HT1080 (cell line): Measurements from ENCODE around the gene NEK4. TPM values are rescaled to one million over a fixed set of nuclear protein-coding genes. Genes with fewer than 3 reads are reported as not detected.

Source experiments
- DNase-seq: peaks from one replicate; pipeline ENCODE4 v3.0.0-alpha.2; 2015; ENCODE audit warnings: low read depth
- polyA plus RNA-seq, 2 experiments: library from polyadenylated mRNA; depleted of rRNA; stranded (reverse); fragments of >200 nt; gene quantifications; 2 replicates each; pipeline ENCODE4 v1.2.3, GENCODE V29; 2015
- total RNA-seq: library from RNA; depleted of rRNA; stranded (reverse); fragments of >200 nt; shearing (Covaris generic); gene quantifications from 2 replicates; pipeline ENCODE4 v1.2.3, GENCODE V29; 2014; rRNA removed

Gene NEK4
- 25.9 and 29.1 TPM in 2 replicates for total RNA-seq
- 13.5 and 15.2 TPM in 2 replicates for polyA plus RNA-seq (2015; cell fraction: cytosol; rRNA removed)
- 12.8 and 13.5 TPM in 2 replicates for polyA plus RNA-seq (2015; cell fraction: nucleus; rRNA removed)

DNA sequence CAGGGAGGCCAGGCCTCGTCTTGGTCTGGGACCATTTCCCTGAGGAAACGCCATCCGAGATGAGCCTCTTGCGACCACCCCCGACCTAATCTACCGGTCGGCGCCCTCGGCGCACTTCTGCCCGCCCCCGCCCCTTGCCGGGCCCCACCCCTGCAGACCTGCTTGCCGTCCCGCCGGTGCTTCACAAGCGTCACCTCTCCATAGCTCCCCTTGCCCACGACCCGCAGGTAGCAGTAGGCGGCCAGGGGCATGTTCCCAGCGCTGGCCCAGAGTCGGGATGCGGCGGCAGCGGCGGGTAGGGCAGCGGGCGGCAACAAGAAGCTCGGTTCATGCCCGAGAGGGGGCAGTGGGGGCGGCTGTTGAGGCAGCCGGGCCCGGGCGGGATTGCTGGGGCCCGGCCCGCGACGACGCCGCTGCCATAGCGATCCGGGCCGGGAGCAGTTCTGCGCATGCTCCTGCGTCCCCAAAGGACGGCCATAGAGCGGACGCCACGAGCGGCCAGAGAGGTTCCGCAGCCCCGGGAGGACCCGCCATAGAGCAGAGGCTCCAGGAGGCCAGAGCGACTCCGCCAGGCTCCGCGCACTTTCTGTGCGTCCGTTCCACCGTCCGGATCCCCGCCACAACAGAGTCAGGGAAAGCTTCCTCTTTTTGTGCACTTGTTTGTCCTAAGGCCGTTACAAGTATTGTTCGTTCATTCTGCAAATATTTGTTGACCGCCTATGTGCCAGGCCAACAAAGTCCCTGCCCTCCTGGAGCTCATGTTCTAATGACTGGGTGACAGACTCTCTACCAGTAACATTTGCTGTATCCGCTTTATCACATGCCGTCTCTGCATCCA, at the start of gene NEK4:
Gene NEK4 (minus strand): TSS at position 445 of the 838 bp plus-strand sequence. CDS start 194 bp downstream, at position 251.
- peak; percentile 87 for DNase-seq

DNA sequence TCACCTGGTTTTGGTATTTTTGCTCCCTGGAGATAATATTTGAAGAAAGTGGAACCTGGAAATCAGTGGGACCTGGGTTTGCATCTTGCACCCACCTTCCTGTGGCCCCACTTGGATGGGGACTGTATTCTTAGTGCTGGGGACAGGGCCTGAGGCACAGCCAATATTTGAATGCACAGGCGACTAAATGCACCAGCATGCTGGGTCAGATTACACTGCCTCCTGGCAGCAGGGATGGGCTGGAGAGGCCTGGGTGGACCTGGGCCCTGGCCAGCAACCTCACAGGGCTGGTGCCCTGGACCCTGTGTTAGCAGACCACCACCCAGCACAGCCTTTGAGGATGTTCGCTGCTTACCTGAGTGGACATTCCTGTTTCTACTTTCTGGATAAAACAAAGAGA, 49.2 kb upstream of the NEK4 start:
- no peak for DNase-seq

DNA sequence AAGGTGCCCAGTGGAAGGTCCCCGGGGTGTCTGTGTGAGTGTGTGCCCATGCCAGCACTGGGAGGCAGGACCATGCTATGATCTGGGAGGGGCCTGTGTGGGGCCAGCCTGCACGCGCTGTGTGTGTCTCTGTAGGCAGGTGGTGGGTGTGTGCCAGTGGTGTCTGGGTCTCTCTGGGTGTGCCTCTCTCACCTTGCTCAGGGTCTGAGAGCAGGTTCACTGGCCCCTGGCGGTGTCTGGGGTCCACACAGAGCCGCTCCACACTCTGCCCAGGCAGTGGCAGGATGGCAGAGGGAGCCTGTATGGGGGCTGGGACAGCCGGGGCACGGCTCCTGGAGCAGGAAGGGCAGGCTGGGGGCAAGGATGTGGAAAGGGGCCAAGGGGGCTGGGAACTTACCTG, 47.1 kb upstream of the NEK4 start:
- DNase-seq, result no peak

DNA sequence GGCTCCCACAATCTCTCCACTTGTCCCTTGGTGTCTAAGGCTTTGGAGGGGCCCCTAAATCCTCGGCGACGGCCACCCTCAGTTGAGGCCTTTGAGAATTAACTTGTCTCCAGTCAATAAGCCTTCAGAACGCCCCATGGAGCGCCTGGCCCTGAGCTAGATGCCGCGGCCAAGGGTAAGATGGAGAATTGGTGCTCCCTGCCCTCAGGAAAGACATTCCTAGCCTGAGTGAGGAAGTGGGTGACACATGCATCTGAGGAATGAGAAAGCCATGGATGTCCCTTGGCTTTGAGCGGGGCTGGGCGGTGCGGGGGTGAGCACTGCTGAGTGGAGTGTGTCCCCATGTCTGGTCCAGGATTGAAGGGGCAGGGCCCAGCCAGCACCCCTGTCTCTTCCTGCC, 46.5 kb upstream of the NEK4 start:
- DNase-seq, result no peak

DNA sequence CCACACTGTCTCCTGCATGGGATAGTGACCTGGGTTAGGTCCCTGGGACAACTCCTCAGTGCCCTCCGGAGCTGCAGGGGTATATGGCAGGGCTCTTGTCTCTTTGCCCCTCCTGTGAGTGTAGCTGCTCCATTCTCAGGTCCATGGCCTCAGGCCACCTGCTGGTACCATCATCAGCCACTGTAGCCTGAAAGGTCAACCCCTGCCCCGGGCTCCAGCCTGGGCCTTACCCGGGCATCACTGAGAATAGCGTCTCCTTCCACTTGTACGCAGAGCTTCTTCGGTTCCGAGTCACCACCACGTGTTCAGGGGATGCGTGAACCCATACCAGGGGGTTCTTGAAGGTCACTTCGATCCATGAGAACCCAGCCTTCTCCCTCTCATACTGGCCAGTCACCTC, 45.9 kb upstream of the NEK4 start:
- DNase-seq, result no peak

DNA sequence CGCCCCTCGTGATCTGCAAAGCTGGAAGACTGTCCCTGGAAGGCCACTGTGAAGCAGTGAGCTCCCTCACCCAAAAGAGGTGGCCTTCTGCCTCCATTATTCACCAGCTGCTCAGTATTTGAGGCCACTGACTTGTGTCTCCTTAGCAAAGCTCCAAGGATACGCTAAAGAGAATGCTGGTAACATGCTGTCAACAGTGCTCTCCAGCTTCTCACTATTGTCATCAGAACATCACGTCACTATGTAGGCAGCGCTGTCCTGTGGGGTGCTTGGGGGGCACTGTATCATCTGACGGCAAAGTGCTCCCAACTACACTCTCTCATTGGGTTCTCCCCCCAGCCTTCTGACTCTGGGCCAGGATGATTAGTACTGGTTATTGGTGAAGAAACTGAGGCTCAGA, 45.5 kb upstream of the NEK4 start:
- DNase-seq, result no peak

DNA sequence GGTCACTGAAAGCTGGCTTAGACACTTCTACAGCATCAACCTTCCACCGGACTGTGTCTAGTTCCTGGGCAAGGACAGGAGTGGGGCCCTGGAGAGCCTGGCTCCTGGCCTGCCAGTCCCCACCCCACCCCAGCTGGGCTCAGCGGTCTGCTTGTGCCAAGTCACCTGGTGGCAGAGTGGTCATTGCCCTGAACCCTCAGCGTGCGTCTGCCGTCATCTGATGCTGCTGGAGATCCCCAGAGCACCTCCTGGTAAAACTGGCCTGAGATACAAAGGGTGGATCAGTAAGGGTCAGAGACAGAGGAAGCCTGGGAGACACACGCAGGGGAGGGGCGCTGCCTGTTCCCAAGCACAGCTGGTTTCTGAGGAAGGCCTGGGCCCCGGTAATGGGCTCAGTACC, 43.1 kb upstream of the NEK4 start:
- no peak for DNase-seq

DNA sequence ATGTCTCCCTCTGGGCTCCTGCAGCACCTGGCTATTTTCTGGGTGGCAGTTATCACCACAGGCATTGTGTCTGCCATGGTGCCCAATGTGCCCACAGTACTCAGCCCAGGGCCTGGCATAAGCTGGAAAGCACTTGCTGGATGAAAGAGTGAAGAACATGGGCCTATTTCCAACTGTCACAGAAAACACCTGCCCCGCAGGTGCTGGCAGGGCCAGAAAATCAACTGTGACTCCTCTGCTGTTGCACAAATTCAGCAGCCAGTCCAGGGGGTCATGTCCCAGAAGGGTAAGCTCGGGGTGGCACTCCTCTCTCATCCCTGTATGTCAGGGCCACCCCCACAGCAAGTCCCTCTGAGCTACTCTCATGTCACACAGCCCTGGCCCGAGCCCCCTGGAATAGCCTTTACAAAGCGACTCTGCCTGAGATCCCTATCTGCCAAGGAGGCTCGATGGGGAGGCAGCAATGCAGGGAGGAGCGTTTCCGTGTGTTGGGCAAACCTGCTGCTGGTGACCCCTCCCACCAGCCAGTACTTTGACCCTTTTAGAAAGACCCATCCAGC, 40.8 kb upstream of the NEK4 start:
- no peak for DNase-seq

DNA sequence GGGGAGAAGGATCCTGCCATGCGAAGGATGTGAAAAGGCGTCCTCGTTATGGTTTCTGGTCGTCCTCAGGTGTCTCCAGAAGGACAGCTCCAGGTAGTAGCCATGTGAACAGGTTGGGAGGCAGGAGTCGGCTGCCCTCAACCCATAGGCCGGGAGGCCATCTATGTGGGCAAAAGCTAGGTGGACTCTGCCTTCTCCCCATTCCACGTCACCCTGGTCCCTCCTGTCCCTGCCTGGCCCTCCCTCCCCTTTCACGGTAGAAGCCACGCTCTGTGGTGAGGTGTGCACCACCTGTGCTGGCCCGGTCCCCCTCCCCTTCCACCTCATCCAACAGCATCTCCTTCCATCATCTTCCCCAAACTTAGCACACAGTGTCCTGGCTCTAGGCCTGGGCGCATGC, 40.2 kb upstream of the NEK4 start:
- DNase-seq, result no peak

DNA sequence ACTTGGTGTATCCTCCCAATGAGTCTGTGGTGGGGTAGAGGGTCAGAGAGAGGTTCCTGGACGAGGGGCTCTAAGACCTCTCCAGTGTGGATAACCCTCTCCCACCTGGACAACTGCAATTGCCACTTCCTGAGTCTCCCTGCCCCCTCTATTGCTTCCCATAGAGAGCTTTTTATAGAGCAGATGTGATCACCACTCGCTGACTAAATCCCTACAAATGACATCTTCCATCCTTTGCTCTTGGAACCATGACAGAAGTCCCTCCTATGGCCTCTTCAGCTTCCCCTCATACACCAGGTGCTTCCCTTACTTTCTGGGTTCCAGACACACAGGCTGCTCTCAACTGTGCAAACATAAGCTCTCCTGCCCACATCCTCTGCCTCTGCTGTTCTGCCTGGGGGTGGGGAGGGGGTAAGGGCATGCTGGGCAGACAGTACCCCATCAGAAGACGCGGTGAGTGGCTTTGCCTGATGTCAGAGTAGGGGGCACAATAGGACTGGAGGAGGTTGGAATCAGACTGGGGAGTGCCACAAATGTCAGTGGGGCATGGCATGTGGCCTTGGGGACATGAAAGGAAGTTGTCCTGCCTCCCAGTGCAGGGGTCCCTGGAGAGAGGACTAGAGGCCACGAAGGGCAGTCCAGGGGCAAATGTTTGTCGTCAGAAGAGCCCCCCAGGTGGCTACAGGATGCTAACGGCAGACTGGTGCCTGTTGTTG, 39.1 kb upstream of the NEK4 start:
- no peak for DNase-seq

DNA sequence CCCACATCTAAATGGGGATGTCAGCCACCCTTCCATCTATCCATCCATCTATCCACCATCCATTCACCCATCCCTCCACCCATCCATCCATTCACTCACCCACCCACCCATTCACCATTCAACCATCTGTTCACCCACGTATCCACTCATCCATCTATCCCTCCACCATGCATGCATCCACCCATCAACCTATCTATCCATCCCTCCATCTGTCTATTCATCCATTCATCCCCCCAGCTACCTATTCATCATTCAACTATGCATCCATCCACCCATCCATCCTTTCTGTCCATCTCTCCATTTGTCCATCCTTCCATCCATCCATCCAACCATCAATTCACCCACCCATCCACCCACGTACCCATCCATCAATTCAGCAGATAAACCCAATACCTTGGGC, 38.4 kb upstream of the NEK4 start:
- no peak for DNase-seq

DNA sequence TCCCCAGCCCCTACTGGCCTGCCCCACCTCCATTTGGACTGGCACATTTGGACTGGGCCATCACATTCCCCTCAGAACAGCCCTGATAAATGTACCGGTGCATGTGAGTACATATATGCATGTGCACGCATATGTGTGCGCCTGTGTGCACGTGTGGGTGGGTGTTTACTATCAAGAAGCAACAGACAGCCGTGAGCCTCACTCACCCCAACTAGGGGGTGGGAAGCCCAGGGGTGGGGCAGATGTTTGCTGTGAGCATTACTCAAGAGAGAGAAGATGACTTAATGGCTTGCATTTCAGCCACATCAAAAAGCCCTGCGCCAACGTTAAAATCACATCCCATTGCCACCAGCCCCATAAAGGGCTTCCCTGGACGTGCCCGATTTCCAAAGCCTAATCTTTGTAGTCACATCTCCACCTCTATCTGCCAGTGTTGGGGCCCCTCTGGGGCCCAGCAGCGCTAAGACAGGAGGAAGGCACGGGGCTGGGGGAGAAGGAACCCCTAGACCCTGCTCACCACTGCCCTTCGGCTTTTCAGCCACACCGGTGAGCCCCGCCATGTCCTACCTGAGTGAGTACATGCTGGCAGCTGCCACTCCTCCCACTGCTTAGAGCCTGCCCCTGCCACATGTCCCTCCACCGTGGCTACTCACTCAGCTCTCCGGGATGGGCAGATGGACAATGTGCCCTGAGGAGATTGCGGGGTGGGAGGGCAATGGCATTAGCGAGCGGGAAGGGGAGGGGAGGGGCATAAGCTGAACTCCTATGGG, 34.7 kb upstream of the NEK4 start:
- DNase-seq, result no peak

DNA sequence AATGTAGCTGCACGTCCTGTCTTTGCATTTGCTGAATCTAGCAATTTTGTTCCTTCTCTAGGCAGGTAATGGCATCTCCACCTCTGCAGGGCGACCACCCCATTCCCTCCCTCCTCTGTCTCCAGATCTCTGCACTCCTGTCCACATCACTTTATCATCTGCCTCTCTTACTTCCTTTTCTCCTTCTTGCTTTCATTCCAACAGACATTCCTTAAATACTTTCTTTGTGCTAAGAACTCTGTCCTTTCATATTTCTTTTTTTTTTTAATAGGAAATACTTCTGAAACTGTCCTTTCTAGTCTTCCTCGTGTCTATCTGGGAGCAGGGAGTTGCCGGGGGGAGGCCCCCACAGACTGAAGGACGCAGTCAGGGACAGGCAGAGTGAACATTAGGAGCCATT, 31.1 kb upstream of the NEK4 start:
- no peak for DNase-seq

DNA sequence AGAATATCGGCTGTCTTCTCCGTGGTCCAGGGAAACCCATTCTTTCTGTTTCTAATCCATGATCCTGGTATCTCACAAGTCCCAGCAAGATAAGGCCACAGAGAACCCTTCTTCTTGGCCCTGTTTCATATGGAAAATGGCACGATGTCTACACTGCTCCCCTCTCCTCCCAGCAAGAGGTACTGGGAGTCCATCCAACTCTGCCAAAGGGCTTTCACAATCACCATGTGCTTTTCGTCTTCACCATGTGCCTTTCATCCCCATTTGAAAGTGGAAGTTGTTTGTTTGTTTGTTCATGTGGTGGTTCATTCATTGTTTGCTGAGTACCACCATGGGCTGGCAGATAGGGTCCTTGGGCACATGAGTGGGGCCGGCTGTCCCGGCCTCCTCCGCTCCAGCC, 29.3 kb upstream of the NEK4 start:
- no peak for DNase-seq

DNA sequence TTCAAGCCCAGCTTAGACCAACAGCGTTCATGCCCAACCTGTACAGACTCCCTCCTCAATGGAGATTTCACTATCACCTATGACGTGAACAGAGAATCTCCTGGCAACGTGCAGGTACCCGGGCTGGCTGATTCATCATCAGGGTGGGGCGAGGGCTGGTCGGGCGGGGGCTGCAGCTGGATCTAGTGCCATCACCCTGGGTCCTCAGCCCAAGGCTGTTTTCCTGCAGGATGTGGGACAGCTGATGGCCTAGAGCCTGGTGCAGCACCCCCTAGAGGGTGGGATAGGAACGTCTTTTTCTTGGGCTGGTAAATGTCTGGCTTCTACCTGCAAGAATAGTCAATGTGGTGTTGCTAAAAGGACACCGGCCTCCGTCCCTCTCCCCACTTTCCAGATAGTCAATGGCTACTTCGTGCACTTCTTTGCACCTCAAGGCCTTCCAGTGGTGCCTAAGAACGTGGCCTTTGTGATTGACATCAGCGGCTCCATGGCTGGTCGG, 28.3 kb upstream of the NEK4 start:
- no peak for DNase-seq

DNA sequence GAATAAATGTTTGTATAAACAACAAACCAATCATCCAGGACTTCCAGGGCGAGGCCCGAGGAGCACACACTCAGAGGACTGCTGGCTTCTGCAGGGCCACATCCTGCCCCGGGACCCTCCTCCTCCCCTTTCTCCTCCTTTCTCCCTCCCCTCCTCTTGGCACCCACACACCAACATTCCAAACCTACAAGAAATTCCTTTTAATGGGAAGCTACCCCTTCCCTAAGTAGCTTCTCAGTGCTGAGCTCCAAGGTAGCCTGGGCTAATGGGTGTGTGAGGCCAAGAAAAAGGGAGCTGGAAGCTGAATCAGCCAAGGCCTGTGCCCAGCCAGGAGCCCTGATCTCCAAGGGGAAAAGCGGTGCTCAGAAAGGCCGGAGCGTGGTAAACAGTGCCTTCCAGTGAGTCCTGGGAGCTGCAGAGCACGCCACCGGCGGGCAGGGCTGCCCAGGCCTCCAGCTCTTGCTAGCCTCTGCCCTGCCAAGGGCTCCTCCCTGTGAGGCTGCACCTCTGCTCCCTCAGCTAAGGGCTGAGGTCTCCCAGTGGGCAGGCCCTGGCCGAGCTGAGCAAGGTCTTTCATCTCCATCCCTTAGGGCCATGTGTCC, 27.7 kb upstream of the NEK4 start:
- DNase-seq, result no peak

DNA sequence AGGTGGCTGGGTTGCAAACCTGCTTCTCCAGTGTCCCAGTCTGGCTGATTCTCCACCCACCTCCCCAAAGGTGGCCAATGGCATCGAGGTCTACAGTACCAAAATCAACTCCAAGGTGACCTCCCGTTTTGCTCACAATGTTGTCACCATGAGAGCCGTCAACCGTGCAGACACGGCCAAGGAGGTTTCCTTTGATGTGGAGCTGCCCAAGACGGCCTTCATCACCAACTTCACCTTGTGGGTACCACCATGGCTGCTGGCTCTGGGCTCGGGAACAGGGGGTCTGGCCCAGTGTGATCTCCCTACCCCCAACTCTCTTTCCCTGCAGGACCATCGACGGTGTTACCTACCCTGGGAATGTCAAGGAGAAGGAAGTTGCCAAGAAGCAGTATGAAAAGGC, 25.7 kb upstream of the NEK4 start:
- no peak for DNase-seq

DNA sequence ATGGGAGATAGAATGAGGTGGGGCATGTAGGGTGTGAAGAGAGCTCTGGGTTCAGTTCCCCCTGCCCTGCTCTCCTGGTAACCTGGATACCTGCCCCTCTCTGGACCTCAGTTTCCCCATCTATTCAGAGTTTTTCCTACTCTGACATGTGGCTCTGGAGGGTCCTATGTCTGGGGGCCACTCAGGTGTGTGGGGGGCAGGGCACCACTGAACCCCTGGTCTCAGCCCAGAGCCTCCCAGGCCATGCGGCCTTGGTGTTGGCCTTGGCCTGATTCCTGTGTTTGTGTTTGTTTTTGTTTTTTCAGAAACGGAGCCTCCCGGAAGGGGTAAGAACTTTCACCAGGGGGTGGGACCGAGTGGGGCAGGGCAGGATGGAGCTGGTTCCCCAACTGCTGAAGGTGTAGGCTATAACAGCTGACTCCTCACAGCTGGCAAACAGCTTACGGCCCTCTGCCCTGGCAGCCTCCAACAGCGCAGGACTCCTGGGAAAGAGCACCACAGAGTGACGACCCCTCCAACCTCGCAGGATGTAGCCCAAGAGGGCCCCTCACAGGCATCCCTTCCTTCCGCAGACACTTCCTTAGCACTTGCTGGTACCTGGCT, 24.7 kb upstream of the NEK4 start:
- no peak for DNase-seq

DNA sequence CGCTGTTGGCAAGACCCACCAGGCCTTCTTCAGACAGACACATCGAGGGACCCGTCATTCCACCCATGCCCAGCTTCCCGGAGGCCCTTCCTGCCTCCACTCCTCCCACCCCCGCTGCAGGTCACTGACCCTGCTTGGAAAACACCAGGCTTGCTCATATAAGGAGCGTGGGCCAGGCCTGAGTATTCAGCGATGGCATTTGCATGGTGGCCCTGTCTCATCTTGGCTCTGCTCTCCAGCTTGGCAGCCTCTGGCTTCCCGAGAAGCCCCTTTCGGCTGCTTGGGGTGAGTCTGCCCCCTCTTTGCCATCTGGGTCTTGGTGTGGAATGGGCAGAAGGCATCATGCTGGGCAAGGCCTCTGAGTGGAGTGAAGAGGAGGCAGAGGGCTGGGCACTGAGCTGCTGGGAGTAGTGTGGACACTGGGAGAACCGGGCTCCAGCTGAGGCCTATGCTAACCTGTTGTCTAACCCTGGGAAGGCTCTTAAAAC, 23.9 kb upstream of the NEK4 start, which contains the start of gene ITIH3:
Gene ITIH3 (plus strand): TSS at position 185 of the 488 bp plus-strand sequence. CDS start 8 bp downstream, at position 193.
- no peak for DNase-seq
